HG03097 (cell line): ENCODE results near the gene RSL24D1.

Experiments used
- ATAC-seq: cut with Tn5 transposase; IDR thresholded peaks from one replicate; pipeline ENCODE4 v1.9.1; 2021; ENCODE audit not compliant: unreplicated experiment, low FRiP score

Gene RSL24D1

DNA sequence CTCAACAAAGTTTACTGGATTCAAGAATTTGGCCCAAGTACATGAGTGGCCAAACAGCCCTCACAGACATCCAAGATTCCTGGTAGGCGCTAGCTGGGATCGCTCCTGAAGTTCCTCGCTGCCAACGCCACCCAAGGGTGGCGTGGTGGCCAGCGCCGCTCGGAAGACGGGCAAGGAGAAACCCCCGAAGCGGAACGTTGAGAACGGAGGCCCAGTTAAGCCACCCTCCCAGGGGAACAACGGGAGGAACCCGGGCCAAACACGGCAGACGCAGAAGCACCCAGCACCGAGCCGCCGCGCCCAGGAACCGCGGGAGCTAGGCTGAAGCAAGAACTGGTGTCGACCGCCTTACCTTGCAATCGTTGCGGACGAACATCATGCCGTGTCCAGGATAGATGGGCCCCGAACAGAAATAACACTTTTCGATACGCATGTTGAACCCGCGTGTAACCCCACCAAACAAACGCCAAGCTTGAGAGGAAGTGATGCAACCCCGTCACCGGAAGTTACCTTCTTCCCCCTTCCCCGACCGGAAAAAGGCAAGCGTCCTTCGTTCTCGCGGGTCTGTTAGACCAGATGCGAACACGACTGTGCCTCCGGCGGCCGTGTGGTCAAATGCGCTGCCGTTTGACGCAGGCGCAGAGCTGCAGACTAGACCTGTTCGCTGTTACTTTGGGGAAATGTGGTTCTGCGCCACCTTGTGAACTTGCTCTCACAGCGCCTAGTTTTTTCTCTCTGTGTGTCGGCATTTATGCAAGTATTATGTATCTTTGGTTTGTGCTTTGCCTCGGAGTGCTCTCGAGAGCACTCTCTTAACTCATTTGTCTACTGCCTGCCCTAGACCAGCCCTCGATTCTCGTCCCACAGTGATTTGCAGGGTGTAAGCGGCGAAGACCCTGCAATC is at the start of gene RSL24D1:
Gene RSL24D1, minus strand, starts transcription at position 484 of the 904 bp plus-strand sequence. Its CDS starts 51 bp downstream, at position 433.
- ATAC-seq, result peak; percentile 98

DNA sequence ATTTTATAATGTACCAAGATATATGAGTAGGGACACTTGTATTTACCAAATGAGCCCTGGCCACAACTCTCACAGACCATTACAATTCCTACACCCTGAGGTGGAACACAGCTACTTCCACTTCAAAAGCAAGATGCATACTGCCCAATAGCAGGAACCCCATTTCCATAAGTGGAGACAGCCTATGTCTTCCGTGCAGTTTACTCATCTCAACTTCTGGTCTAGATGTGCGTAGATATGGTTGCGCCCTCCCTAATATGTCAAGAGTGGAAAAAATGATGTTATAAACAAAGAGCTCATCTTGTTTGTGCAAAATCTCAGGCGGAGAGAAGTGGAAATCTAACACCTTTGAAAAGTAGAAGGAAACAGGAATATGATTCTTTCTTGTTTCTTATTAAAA is 48.3 kb upstream of the RSL24D1 start:
- ATAC-seq, result no peak

DNA sequence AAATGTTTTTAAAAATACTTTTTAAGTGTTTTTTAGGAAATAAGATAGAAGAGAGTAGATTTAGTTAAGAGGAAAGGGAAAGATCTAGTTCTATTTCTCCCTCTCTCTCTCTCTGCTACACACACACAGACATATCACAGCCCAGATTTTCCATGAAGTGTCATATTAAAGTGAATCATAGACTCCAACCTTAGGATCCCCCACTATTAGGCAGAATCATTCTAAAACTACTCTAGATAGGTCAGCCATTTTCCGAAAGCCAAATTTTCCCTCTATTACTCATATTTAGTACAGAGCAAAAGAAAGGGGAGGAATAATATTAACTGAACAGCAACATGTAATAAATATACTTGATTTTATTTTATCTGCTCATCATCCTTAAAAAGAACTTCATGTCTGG is 45.1 kb upstream of the RSL24D1 start:
- no peak for ATAC-seq

DNA sequence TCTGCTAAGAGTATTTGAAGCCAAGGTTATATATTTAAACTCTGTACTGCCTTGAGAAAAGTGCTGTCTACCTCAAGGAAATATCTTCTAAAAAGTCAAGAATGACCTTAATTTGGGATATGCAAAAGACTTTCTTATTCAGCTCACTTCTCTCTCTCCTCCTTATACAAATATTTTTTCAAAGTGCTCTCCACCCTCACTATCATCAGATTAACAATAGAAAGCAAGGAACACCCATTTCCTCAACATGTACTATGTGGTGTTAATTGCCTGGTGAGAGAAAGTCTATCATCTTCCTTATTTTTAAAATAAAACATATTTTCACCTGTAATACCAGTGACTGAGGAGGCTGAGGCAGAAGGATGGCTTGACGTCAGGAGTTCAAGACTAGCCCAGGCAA is 44.4 kb upstream of the RSL24D1 start:
- ATAC-seq, result no peak

DNA sequence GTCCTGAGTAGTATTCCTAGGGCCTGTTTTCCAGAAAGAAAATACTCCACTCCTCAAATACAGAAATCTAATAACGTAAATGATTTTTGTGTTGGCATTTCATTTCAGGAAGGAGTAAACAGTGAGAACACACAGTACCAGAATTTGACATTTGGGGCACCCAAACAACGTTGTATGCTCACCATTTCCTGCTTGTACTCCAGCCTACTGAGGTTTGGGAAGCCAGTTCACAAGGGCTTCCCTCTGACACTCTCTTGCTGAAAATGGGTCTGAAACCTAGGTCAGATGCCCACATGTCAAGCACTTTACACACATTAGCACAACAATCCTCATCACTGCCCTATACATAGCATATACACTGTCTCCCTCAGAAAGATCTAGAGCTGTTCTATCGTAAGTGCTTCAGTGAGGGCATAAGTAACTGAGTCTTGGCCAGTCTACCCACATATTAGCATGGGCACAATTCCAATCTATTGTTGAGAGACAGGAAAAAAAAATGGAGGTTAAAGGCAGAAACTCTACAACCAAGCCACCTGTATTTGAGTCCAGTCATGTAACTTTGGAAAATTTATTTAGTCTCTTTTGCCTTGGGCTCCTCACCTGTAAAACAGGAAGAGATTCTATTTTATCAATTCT is 43.5 kb upstream of the RSL24D1 start:
- no peak for ATAC-seq

DNA sequence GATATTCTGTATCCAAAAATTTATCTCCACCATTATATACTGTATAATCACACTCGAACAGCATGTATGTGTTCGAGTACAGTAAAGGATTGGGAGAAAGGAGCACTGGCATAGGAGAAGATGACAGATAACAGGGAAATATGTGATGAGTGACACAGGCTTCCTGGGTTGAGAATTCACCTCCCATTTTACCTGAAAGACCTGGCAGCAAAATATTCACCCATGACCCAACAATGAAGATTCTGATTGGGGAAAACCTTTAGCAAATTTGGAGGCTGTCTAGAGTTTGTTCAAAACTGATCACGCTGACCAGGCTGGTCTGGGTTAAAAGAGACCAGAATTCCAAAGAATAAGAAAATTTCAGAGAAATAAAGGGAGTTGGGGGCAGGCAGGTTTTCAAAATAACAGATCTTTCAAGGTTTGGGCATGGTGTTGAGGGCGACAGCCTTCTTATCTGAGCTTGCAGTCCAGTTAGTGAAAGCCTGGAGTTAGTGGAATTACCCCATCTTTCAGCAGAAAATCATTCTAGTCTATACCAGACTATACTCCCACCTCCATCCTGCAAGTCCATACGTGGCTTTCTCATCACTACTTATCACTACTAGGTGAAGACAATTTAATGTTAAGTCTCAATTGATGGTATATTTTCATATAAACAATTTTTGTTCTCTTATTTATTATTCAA is 42.8 kb upstream of the RSL24D1 start:
- no peak for ATAC-seq

DNA sequence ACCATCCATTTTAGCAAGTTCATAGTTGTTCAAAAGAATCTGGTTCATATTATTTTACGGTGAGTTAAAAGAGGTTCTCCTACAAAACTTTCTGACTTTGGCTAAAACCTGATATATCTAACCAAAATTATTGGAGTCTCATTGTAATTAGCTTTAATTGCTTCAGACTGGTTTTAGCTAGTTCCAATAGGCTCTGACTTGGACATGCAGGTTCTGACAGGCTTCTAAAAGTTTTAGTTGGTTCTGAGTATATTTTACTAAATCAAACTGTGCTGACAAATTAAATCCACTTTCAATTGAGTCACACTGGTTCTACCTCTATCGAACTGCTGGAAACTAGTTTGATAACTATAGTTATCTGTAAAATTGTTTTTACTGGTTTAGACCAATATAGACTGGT is 42.1 kb upstream of the RSL24D1 start:
- ATAC-seq, result no peak

DNA sequence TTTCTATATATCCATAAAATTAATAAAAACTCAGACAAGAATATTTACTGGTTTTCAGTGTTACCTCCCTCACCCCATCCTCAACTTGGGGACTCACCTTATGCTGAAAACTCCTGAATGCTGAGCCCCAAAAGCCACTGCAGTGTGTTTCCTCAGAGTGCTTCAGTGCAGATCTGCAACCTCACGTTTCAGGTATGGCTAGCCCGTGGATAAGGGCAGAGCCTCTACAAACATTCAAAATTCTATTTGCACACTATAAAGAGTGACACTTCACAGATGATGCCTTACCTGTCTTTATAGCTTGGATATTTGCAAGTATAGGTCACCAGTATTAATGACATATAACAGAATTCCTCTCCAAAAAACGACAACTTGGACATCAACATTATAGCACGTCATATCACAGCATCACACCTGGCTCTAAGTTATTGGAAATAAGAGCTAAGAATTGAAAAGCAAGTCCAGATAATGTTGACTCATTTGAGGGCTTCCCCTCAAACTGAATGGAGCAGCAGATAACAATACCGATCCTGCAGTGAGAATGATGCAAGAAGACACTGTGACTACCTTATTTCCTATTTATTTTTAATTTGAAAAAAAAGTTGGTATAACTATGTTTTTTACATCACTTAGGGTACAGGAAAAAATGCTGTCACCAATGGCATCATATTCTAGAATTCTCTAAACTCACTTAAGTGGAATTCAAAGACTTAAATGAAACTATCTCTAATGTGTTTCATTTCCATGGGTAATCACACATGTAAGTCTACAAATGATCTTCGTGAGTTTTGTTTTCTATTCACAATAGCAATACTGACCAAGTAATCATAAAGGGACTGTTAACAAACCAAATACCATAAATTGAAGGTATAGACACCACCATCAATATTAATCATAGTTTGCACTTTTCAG is 40.7 kb upstream of the RSL24D1 start:
- ATAC-seq, result no peak

DNA sequence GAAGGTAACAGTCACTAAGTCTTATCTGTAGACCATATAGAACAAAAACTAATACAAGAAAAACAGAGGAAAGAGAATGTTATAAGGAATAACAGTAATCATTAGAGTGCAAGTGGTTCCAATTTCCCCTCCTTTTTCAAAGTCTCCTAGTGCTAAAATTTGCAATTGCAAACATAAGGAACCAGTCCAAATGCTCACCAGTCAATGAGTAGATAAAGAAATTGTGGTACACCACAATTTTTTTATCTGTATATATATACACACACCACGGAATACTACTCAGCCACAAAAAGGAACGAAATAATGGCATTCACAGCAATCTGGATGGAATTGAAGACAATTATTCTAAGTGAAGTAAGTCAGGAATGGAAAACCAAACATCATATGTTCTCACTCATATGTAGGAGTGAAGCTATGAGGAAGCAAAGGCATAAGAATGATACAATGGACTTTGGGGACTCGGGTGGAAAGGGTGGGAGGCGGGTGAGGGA is 38.9 kb upstream of the RSL24D1 start:
- no peak for ATAC-seq

DNA sequence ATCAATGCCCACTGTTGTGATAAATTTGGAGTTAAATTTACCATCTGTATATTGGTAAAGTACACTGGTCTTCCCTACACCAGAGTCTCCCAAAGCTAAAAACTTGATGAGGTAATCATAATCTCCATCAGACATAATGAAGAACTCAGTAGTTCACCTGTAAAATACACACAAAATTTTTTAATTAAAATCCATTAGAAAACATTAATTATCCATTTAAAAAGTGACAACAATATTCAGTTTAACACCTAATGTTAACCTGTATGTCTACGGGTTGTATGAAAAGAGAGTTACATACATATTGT is 38.0 kb upstream of the RSL24D1 start:
- no peak for ATAC-seq

DNA sequence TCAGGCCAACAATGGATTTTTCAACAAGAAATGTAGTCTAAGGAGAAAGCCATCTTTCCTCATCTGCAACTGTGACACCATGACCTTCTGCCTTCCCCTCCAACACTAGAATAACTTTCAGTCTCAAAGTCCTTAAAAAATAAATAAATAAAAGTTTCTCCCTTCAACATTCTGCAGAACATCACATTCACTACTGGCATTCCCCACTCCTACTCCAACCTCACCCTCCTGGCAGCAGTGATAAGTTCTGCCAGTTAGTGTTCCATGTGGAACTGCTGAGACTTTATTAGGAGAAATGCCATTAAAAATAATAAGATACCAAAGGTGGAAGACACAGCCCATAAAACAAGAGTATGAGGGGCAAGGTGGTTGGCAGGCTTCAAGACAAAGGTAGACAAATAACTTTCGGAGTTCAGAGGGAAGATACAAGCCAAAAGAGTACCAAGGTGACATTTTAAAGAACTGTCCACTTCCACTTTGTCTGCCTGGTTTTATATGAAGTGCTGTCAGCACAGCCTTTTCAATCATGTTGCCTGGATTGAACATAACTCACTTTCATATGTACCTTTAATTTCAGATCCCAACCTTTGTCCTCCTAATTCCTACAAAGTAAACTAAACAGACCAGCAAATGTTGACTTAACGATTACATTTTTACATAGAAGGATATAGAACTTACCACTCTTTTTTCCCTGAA is 37.5 kb upstream of the RSL24D1 start:
- ATAC-seq, result no peak

DNA sequence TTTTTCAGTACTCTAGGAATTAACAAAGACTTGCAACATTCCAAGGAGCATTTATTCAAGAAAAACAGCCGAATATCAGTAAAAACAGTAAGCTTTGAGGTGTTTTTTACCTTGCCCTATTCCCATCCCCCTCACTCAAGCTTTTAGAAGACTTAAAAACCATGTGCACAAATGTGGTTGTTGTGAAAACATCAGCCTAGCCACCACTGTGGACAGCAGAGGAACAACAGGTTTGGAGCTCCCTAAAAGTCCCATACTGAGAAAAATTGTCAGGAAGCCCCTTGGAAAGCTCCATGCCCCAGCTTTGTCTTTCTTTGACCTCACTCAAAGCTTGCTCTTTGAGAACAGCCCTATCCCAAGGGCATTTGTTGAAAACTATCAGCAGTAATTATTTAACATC is 34.7 kb upstream of the RSL24D1 start:
- ATAC-seq, result no peak

DNA sequence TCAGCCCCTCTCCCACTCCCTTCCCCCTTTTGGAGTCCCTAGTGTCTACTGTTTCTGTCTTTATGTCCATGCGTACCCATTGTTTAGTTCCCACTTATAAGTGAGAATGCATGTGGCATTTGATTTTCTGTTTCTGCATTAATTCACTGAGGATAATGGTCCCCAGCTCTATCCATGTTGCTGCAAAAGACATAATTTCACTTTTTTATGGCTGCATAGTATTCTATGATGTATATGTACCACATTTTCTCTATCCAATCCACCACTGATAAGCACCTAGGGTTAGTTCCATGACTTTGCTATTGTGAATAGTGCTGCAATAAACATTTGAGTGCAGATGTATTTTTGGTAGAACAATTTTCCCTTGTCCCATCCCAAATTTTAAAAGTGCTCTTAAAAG is 34.2 kb upstream of the RSL24D1 start:
- no peak for ATAC-seq

DNA sequence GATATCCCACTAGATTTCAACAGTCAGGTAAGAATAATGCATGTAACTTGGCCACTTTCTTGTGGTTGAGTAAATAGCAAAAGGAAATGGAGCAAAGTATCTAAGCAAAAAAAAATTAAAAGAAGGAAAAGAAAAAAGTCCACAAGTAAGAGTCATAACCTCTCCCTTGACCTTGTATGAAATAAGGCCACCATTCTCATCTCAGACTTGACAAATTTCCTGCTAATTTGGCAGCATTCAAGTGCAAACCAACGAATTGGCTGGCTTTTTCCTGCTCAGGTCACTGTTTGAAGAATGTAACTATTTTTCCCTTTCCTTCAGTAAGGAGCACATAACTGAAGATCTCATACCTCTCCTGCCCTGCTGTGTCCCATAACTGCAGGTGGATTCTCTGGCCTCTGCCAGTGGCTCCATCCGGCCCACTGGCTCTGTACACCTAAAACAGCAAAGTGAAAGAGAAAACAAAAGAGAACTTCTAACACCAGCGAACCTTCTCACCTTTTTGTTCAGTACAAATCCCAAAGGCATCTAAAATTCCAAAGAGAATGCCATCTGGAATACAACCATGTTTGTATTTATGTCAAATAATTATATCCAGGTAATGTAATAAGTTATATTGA is 33.4 kb upstream of the RSL24D1 start:
- ATAC-seq, result no peak

DNA sequence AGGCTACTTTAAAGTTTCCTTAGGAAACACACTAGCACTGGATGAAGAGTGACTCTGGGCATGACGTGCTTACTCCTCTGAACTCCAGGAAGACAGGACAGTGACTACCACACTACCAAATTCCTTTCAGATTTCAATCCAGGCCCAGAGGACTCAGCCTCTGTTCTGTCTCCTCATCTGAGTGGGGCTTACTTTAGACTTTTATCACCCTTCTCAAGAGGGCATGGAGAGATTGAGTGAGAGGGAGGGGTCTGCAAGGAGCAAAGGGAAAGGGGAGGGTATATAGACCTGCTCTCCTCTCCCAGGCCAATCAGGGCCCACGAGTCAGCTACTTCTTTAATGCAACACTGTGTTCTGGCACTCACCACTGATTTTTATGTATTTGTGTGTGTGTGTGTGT is 29.4 kb upstream of the RSL24D1 start:
- ATAC-seq, result no peak

DNA sequence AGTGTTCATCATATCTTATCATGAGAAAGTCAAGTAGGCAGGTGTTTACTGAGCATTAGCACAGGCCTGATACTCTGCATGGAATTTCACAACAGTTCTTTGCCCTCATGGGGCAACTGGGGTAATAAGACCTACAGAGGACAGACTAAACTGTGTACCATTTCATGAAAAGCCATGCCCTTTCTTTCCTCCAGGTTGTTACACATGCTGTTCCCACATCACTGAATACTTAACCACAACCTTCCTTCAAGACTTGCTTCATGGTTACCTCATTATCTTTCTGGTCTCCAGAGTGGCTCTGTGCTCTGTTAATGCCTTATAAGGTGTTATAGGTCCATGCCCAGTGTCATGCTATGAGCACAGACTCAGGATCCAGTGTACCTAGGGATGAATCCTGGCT is 28.2 kb upstream of the RSL24D1 start:
- ATAC-seq, result no peak

DNA sequence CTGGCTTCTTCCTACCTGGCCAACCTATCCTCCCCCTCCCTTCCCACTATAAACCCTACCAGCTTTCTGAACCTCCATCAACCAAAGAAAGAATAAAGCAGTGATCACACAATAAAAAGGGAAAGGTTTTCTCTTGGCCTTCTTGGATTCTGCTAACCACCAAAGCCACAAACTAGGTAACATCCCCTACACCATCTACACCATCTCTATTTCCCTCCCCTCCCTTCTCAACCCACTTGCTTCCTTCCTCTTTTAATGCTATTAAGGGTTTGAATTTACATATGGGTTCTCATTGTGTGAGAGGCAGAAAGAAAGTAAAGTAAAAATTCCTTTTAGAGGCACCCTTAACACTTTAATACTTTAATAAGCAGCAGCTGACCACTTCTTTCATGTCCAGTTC is 25.8 kb upstream of the RSL24D1 start:
- peak; percentile 62 for ATAC-seq

DNA sequence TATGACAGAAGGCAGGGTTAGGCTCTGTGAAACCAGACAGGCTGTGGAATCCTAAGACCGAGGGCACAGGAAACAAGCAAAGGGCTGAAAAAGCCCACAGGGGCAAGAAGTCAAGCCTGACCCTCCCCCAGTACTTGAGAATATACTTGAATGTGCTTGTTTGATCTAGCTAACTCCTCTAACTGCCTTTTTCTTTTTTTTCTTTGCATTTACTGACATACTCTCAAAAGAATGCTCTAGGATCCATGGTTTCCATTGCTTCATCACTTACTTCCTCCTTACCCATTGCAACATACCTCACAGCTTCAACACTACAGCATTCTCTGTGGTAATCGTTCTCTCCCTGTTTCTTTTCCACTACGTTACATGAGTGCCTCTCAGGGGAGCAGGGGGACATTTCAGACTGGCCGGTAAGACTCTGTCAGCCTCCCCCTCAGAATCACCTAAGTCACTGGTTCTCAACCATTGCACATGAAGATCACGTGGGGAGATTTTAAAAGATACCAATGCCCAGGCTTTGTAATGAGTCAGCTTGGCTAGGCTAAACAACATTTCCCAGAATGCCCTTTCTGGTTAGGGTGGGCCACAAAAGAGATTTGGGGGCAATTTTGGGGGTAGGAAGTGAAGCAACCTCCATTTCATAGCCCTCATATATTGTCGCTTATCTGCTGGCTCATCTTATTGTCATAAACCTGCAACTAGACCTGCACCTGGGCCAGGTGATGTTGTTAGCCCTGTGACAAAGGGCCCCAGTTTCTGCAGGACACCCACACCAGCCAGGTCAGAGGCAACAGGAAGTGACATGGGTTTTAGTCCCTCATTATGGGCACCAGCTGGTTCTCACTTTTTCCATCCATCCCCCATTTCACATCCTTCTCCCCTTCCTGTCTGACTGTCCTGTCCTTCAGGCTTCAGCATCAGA is 24.6 kb upstream of the RSL24D1 start:
- ATAC-seq, result peak; percentile 38
